ENCODE measurements around the gene CHDH.

Gene CHDH

DNA sequence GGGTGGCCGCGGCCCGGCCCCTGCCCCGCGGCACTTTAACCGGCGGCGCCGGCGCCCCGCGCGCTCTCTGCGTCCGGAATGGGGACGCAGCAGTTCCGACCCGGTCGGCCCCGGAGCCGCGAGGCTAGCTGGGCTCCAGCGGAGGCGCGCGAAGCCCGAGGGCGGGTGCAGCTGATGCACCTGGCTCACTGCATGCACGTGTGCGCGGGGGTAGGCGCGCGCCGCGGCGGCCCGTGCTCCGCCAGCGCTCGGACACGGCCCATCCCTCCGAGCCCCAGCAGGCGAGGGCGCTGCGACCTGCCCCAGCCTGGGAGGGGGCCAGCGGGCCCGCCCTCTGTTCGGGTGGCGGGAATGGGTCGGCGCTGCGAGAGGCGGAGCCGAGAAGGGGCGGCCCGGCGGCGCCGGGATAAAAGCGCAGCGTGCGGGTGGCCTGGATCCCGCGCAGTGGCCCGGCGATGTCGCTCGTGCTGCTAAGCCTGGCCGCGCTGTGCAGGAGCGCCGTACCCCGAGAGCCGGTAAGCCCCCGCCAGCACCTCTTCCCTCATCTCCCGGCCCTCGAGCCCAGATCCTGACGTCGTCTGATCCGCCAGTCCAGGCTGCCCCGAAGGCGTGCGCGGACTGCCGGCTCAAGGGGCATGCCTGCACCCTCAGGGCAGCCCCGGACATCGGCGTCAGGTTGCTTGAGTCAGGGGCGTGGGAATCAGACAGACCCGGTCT is at the start of gene CHDH, which contains the start of gene IL17RB:
CHDH (minus strand) TSS at position 286 of the 717 bp plus-strand sequence. CDS start 22,411 bp downstream, outside the sequence.
IL17RB (plus strand) TSS at position 435 of the 717 bp plus-strand sequence; CDS start at position 456, 21 bp downstream.
- FAIRE-seq, result no peak

- FAIRE-seq, result no peak
Measured at GRCh38 chr3:53892286-53892637, 46.0 kb upstream of the CHDH start.

DNA sequence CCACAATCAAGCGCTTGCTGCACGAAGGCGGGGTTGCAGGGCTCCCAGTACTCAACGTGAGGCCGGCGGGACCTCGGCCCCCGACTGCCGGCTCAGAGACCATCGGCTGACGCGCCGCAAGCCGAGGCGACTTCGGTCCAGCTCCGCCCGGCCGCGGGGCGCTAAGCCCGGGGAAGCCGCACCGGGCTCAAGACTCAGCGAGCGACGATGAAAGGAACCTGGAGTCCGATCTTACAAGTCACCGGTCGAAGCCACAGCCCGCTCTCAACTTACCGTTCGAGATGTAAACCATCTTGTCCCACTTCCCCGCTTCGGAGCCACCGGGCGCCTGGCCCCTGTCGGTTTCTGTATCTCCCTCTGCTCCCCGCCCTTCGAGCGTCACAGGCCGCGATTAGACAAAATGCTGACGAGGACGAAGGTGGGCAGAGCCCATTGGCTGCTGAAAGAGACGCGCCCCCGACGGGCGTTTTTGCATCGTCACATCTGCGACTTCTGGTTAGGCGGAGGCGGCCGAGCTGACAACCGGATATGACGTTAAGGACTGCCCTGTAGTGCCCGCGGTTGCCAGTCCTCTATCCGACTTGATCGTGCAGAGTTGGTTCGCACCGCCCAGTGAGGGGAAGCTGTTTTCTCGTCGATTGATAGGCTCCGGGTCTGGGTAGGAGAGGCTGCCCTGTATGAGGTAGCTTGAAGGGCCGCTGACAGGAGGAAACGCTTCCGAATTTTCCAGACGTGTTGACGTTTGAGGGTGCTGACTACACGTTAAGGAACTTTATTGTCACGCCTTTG is 45.5 kb upstream of the CHDH start, which contains the start of gene SELENOK:
SELENOK (minus strand) TSS at position 363 of the 789 bp plus-strand sequence.
- peak; percentile 99 for FAIRE-seq

- FAIRE-seq, result no peak
Measured at GRCh38 chr3:53890726-53891475, 44.7 kb upstream of the CHDH start.

GRCh38 chr3:53888232-53888631 is 42.0 kb upstream of the CHDH start:
- no peak for FAIRE-seq

- FAIRE-seq, result no peak
Measured at GRCh38 chr3:53887446-53887845, 41.2 kb upstream of the CHDH start.

- no peak for FAIRE-seq
Measured at GRCh38 chr3:53885239-53885638, 39.0 kb upstream of the CHDH start.

- FAIRE-seq, result no peak
Measured at GRCh38 chr3:53884623-53885022, 38.4 kb upstream of the CHDH start.

- no peak for FAIRE-seq
Measured at GRCh38 chr3:53883008-53883407, 36.8 kb upstream of the CHDH start.

DNA sequence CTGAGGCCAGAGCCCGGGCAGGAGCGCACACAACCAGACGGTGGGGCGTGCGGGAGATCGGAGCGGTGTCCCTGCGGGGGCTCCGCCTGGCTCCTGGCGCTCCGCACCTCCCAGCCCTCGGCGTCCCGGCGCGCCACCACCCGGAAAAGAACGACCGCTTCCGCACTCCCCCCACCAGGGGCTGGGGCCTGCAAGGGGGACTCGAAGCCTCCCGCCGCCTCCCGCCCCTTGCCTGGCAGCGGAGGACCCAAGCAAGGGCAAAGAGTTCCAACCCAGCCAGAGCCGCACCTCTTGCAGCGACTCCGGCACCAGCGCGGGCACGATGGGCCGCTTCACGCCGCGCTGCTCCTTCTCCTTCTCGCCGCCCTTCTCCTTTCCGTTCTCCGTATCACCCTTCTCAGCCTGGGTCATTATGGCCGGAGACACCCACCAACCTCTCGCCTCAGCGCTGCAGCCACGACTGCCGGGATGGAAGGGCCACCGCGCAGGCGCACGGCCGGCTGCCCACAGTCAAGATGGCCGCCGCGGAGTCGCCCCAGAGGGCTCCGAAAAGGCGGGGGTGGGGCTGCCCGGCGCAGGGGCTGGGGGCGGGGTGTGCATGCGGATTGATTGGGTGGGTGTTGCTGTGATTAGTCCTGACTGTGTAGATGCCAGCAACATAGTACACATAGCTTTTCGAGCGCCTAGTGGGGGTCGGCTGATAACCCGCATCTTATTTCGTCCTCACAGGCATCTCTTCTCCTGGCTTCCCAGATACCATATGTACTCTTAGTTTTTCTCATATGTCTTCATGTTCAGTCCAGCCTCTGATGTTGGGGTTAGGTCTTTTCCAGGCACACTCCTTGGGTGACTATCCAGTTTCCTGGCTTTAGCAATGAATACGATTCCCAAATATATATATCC is 35.7 kb upstream of the CHDH start, which contains the start of gene ACTR8:
ACTR8 (minus strand) TSS at position 462 of the 903 bp plus-strand sequence; CDS start at position 411, 51 bp downstream.
- FAIRE-seq, result no peak

GRCh38 chr3:53880396-53881345 is 34.5 kb upstream of the CHDH start:
- FAIRE-seq, result no peak

- FAIRE-seq, result no peak
Measured at GRCh38 chr3:53865732-53866499, 19.7 kb upstream of the CHDH start.

- no peak for FAIRE-seq
Measured at GRCh38 chr3:53863145-53863544, 16.9 kb upstream of the CHDH start.

DNA sequence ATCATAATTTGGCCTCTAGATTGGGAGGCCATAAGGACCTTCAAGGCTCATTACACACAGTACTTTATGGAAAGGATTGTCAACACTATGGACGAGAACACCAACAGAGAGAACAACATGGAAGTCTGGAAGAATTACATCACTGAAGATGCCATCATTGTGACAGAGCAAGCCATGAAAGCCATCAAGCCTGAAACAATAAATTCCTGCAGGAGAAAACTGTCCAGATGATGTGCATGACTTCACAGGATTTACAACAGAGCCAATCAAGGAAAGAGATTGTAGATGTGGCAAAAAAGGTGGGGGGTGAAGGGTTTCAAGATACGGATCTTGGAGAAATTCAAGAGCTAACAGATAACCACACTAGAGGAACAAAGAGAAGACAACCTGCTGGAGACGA is 16.0 kb upstream of the CHDH start:
- no peak for FAIRE-seq

GRCh38 chr3:53860196-53860595 is 14.0 kb upstream of the CHDH start:
- FAIRE-seq, result no peak

DNA sequence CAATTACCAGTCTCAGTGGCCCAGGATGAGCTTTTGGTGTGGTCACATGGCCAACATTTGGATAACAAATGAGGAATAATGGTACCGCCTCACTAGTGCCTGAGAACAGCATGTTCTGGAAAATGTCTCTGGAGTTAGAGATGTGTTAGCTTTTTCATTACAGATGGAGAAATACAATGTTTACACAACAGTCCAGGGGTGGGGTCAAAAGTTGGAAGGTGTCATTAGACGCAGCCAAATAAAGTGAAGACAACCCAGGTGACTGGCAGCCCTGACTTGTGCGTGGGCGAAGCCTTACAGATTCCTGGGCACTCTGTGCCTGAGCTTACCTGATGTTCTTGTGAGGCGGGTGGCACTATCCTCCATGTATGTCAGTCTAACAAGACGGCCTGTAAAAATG is 13.0 kb upstream of the CHDH start:
- no peak for FAIRE-seq

- no peak for FAIRE-seq
Measured at GRCh38 chr3:53858096-53858741, 12.0 kb upstream of the CHDH start.

- no peak for FAIRE-seq
Measured at GRCh38 chr3:53856964-53857363, 10.7 kb upstream of the CHDH start.

- no peak for FAIRE-seq
Measured at GRCh38 chr3:53850895-53851294, 4.7 kb upstream of the CHDH start.

DNA sequence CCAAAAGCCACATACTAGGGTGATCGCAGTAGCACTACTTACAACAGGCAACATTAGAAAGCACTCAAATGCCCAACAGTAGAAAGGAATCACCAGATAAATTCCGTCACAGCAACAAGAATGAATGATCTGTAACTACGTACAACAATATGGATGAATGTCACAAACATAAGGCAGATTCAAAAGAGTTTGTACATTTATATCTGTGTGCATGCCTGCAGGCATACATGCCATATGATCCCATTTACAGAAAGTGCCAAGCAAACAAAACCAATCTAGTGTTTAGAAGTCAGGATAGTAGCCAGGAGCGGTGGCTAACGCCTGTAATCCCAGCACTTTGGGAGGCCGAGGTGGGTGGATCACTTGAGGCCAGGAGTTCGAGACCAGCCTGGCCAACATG is 3.7 kb upstream of the CHDH start:
- no peak for FAIRE-seq
